Astrocyte (in vitro differentiated cells and primary cell): Measurements from ENCODE around the gene CSMD2.

Experiments used
- EZH2 ChIP-seq: IDR thresholded peaks from 2 replicates; pipeline ENCODE4 v1.6.1; 2012; ENCODE audit warnings: mild to moderate bottlenecking, low read length, inconsistent platforms; ENCODE audit not compliant: insufficient read depth
- TF ChIP-seq, protein P1 (sequence below): IDR thresholded peaks from 2 replicates; pipeline ENCODE4 v1.5.1; 2011; ENCODE audit warnings: low read depth, mild to moderate bottlenecking, inconsistent platforms, low read length, moderate library complexity; ENCODE audit not compliant: insufficient read depth

DNA sequence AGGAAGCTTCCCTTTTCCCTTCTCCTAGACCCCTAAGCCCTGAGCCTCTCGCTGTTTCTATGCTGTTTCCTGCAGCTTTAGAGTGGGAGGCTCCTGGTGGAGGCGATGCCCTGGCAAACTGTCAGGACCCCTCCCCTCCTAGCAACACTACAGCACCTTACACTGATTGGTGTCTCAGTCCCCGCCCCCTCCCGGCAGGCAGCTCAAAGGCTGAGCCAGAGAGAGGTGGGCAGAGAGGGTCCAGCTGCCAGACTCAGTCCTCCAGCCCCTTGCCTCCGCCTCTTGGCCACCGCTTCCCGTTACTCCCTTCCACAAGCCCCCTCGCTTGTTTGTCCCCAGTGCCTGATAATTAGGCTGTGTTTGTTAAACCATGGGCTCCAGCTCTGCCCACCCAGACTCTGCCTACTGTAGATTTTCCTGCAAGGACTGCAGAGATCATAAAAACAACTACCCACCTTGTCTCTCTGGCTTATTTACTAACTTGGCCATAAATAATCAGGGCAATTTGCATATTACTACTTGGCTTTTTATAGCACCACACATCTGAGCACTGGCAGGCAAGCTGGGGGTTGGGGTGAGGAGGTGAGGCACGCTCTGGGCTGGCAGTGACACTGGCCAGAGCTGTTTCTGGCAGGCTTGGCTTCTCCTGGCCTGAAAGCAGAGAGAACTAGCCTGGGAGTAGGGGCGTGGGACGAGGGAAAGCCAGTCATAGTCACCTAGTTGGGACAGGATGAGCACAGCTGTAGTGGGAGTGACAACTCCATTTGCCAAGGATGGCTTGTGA is 107.5 kb downstream of the CSMD2 start:
- TF ChIP-seq, protein P1, sequence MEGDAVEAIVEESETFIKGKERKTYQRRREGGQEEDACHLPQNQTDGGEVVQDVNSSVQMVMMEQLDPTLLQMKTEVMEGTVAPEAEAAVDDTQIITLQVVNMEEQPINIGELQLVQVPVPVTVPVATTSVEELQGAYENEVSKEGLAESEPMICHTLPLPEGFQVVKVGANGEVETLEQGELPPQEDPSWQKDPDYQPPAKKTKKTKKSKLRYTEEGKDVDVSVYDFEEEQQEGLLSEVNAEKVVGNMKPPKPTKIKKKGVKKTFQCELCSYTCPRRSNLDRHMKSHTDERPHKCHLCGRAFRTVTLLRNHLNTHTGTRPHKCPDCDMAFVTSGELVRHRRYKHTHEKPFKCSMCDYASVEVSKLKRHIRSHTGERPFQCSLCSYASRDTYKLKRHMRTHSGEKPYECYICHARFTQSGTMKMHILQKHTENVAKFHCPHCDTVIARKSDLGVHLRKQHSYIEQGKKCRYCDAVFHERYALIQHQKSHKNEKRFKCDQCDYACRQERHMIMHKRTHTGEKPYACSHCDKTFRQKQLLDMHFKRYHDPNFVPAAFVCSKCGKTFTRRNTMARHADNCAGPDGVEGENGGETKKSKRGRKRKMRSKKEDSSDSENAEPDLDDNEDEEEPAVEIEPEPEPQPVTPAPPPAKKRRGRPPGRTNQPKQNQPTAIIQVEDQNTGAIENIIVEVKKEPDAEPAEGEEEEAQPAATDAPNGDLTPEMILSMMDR = no peak
- TF ChIP-seq EZH2 = no peak
